GM21390 (cell line): ENCODE results near the gene POU5F1.

Experiments used
- ATAC-seq: cut with Tn5 transposase; IDR thresholded peaks from one replicate; pipeline ENCODE4 v1.9.1; 2021; ENCODE audit not compliant: unreplicated experiment

The POU5F1 gene

GRCh38 chr6:31116661-31117385 is 53.7 kb downstream of the POU5F1 start:
- ATAC-seq = no peak

DNA sequence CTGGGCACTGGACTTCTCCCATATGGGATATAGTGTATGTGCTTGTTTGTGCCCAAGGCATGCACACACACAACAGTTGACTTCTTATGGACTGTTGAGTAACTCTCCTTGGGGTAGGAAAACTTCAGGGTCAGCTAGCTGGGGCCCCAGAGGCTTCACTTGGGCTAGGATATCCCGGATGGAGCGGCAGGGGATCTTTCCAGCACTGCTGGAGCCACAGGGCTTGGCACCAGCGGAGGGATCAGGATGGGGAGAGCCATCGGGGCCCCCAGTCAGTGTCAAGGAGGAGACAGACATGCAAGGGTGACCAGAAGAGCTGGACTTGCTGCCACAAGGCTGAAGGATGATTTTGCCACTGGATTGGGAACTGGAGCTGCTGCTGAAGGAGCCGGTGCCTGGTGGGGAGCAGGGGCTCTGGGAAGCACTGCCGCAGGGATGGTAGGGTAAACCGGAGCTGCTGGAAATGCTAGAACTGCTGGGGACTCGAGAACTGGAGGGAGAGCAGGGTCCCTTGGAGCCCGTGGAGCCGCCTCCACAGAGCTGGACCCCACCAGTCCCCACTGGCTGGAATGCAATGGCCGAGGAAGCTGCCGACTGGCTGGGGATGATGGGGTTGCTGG is 54.4 kb downstream of the POU5F1 start:
- ATAC-seq = no peak

DNA sequence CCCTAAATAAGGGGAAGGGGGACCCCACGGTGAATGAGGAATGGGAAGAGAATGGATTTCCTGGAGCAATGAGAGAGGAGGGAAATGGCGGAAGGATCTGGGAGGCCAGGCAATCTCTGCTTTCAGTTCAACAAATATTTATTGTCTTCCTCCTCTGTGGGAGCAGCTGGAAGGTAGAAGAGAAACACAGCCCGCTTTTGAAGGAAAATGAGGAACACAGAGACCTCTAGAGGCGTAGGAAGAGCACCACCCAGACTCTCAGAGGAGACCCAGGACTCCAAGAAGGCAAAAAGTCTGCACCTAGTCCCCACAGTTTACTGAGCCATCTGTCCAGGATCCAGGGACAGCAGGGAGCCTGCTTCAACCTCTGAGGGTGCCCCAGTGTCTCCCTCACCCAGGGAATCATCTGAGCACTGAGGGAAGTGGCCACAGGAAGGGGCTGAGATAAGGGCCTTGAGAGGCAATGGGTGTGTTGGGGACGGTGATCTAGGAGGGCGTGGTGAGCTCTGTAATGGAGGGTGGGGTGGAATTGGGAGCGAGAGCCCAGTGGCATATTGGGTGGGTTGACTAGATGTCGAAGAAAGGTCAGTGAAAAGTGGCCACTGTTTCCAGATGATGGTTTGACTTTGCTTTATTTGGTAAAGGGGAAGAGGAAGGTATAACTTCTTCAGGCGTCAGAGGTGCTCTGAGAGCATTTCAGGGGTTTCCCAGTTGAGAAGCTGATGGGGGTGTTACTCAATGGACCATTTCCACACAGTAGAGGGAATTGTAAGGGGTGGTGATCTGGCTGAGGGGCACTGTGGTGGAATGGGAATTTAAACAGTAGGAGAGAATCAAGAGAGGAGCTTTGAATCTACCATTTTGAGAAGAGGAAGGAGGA is 55.3 kb downstream of the POU5F1 start:
- ATAC-seq = no peak

GRCh38 chr6:31114541-31114878 is 56.0 kb downstream of the POU5F1 start, which contains the start of gene PSORS1C1:
Gene PSORS1C1, plus strand, starts transcription at chr6:31114800. Its CDS starts 14,833 bp downstream, at chr6:31129633.
- ATAC-seq = no peak
